ENCODE measurements around the gene AGAP1.

The AGAP1 gene

DNA sequence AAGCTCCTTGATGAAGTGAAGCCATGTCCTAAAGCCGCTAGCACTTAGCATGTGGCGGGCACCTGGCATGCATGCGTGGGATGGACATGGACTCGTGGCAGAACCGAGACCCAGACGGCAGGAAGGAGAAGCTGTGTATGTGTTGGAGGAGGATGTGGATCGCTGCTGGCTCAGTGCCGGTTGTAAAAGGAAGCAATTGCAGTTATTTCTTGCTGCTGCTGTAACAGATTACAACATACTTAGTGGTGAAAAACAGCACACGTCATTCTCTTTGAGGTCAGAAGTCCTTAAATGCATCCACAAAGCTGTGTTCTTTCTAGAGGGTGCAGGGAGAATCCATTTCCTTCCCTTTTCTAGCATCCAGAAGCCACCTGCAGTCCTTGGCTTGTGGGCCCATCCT, 74.6 kb downstream of the AGAP1 start:
- H3K4me1 ChIP-seq: peaks cover 68% of the 10 kb centered on the region
- H3K27me3 ChIP-seq: no peaks in the 10 kb centered on the region
- H3K4me2 ChIP-seq: no peak overlapping the region
- no peak for TF ChIP-seq Cebpa-rat (IDR thresholded peaks at IDR 0.05)
- no peak overlapping the region for H3K27ac ChIP-seq
- no peak overlapping the region for H3K9ac ChIP-seq
- peaks cover 26% of the 10 kb centered on the region for H3K36me3 ChIP-seq
- no peak overlapping the region for H3K4me3 ChIP-seq
- H3K9me3 ChIP-seq: peaks cover 25% of the 10 kb centered on the region
- H4K20me1 ChIP-seq: peaks cover 71% of the 10 kb centered on the region

DNA sequence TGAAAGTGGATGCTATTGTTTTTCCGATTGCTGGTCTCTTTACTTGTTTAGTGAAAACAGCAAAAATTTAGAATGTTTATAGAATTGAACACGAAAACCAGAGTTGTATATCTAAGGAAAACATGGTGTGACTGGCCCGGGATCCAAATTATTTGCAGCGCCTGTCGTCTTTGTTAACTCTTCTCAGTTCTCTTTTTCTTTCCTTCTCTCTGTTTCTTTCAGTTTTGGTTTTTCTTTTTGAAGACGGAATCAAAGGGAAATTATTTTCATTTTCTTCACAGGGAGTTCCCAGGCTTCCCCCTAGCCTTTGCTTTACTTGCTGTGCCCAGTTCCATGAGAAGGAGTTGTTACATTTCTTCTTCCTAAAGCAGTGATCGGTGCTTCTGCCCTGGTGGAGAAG, 76.0 kb downstream of the AGAP1 start:
- H3K4me2 ChIP-seq: peak overlapping the region; percentile 43
- no peak overlapping the region for H3K9ac ChIP-seq
- no peak overlapping the region for H3K4me3 ChIP-seq
- no peaks in the 10 kb centered on the region; the same call in 1 of the 2 replicates for H3K27me3 ChIP-seq
- peaks cover 25% of the 10 kb centered on the region for H3K9me3 ChIP-seq
- peaks cover 26% of the 10 kb centered on the region for H3K36me3 ChIP-seq
- peaks cover 54% of the 10 kb centered on the region for H3K4me1 ChIP-seq
- H4K20me1 ChIP-seq: peaks cover 71% of the 10 kb centered on the region
- no peak for TF ChIP-seq Cebpa-rat (IDR thresholded peaks at IDR 0.05)
- H3K27ac ChIP-seq: no peak overlapping the region

DNA sequence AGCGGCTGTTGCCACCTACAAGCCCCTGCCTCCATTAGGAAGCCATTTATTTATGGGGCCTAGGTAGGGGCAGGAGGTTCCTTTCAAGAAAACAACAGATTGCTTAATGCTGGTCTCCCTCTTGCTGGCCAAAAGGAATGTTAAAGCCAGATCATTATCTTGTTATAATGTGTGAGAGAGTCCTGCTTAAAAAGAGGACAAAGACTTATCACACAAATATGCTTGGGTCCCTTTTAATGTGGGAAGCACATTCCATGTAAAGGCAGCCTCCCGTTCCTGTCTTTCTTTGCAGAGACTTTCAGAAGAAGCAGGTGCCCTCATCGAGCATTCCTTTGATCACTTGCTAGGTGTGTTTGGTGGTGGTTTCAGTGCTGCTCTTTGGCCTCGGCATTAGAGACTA, 76.4 kb downstream of the AGAP1 start:
- no peak overlapping the region for H3K4me3 ChIP-seq
- no peak for TF ChIP-seq Cebpa-rat (IDR thresholded peaks at IDR 0.05)
- H3K4me1 ChIP-seq: peaks cover 54% of the 10 kb centered on the region
- no peak overlapping the region for H3K9ac ChIP-seq
- H3K4me2 ChIP-seq: peak overlapping the region; percentile 43
- peaks cover 25% of the 10 kb centered on the region for H3K9me3 ChIP-seq
- H3K27ac ChIP-seq: no peak overlapping the region
- peaks cover 26% of the 10 kb centered on the region for H3K36me3 ChIP-seq
- no peaks in the 10 kb centered on the region; the same call in 1 of the 2 replicates for H3K27me3 ChIP-seq
- peaks cover 69% of the 10 kb centered on the region for H4K20me1 ChIP-seq

DNA sequence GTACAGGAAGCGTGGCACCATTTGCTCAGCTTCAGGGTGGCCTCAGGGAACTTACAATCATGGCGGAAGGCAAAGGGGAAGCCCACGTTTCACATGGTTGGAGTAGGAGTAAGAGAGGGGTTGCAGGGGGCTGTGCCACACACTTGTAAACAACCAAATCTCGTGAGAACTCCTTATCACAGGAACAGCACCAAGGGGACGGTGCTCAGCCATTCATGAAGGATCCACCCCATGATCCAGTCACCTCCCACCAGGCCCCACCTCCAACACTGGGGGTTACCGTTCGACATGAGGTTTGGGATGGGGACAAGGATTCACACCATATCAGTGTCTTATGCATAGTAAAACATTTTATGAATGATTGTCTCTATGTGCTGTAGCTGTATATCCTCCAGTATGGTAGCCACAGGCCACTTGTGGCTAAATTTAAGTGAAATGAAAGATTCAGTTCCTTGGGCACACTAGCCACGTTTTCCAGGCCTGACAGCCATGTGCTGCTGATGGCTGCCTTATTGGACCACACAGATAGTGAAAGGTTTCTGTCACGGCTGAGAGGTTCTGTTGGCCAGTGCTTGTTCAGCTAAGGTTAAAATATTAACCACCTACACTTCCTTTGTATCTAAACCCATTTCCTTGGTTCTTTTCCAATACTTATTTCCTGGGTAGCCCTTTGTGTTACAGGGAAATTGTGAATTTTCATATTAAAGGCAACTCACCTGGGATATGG, 77.3 kb downstream of the AGAP1 start:
- Histone ChIP-seq H4K20me1 (peaks cover 69% of the 10 kb centered on the region), H3K9me3 (peaks cover 25% of the 10 kb centered on the region), H3K4me1 (peaks cover 51% of the 10 kb centered on the region), H3K4me2 (peak overlapping the region; percentile 42), H3K9ac (no peak overlapping the region), H3K27ac (no peak overlapping the region), H3K27me3 (no peaks in the 10 kb centered on the region; the same call in 1 of the 2 replicates), H3K36me3 (peaks cover 26% of the 10 kb centered on the region), H3K4me3 (no peak overlapping the region)
- TF ChIP-seq Cebpa-rat (IDR thresholded peaks at IDR 0.05): no peak

DNA sequence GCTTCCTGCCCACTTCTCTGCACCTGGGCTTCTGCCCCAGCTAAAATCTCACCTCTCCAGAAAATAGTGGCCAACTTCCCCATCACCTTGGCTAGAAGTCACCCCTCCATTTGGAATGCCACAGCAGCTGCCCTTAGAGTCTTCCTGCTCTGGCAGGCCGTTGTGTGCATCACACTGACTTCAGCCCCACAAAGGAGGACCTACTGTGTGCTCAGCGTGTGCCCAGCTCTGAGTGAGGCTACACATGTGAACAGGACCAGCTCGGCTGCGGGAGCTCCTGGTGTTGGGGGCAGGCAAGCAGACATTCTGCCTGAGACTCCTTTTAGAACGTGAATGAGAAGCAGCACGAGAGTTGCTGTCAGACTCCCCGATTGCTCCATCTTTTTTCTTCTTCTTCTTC, 78.7 kb downstream of the AGAP1 start:
- Histone ChIP-seq H4K20me1 (peaks cover 72% of the 10 kb centered on the region), H3K9me3 (peaks cover 19% of the 10 kb centered on the region), H3K4me2 (no peak overlapping the region), H3K4me3 (no peak overlapping the region), H3K9ac (no peak overlapping the region), H3K4me1 (peaks cover 39% of the 10 kb centered on the region), H3K27ac (no peak overlapping the region), H3K36me3 (peaks cover 18% of the 10 kb centered on the region), H3K27me3 (no peaks in the 10 kb centered on the region; the same call in 1 of the 2 replicates)
- no peak for TF ChIP-seq Cebpa-rat (IDR thresholded peaks at IDR 0.05)

DNA sequence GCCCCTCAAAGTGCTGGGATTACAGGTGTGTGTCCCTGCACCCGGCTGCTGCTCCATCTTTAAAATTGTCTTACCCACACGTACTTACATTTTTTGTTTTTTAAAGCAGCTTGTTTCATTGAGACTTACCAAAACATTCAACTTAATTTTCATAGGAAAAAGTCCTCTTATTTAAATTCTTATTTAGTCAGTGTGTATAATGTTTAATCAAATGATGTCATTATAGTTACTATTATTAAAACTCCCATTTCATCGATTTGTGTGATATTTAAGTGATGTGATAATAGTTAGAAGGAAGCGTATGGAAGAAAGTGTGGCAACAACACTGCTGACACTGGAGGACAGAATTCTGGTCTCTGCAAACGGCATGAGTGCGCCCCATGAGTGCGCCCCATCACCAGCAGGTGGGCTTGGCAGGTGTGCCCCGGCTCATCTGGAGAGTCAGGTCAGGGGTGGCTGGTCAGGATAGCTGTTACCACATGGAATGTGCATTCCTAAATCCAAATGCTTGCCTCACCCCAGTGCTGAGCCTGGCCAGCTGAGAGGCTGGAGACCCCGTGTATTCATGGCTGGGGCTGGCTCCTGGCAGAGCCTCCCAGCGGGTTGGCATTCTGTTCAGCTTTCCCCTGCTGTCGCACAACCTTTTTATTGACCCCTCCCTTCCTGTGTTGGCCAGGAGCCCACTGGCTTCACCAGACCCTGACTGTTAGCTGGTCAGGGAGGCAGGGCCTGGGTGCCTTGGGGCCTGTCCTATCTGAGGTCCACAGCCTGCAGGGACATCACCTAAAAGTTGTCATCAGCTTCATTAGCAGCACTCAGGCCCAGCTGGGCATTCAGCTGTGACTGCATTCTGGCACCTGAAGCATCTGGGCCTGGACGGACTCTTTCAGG, 79.7 kb downstream of the AGAP1 start:
- H3K9me3 ChIP-seq: peaks cover 10% of the 10 kb centered on the region
- H3K27ac ChIP-seq: no peak overlapping the region
- H3K4me2 ChIP-seq: no peak overlapping the region
- H3K36me3 ChIP-seq: peaks cover 12% of the 10 kb centered on the region
- no peak overlapping the region for H3K9ac ChIP-seq
- no peak overlapping the region for H3K4me3 ChIP-seq
- peaks cover 82% of the 10 kb centered on the region for H4K20me1 ChIP-seq
- peaks cover 31% of the 10 kb centered on the region for H3K4me1 ChIP-seq
- TF ChIP-seq Cebpa-rat (IDR thresholded peaks at IDR 0.05): no peak
- H3K27me3 ChIP-seq: no peaks in the 10 kb centered on the region; the same call in 1 of the 2 replicates

DNA sequence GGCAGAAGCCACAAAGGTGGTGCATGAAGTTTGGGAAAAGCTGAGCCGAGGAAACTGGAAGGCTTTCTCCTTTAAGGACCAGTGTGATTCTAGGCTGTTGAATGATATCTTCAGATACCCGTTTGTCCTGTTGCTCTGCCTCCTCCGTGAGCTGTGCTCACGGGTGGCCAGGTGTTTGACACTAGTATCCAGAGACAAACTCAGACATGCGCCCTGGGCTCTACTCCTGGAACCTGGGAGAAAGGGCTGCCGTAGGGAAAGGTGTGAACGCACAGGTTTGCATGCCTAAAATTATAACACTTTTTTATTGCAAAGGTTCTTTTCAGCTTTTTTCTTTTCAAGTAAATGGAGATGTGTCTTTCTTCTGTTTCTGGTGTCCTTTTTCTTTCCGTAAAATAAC, 81.6 kb downstream of the AGAP1 start:
- H3K27ac ChIP-seq: no peak overlapping the region
- peaks cover 13% of the 10 kb centered on the region for H3K4me1 ChIP-seq
- peaks cover 10% of the 10 kb centered on the region; the same call in 1 of the 2 replicates for H3K9me3 ChIP-seq
- peaks cover 93% of the 10 kb centered on the region for H4K20me1 ChIP-seq
- H3K27me3 ChIP-seq: no peaks in the 10 kb centered on the region; the same call in 1 of the 2 replicates
- TF ChIP-seq Cebpa-rat (IDR thresholded peaks at IDR 0.05): no peak
- peaks cover 9% of the 10 kb centered on the region; the same call in 1 of the 2 replicates for H3K36me3 ChIP-seq
- H3K4me2 ChIP-seq: no peak overlapping the region
- H3K4me3 ChIP-seq: no peak overlapping the region
- H3K9ac ChIP-seq: no peak overlapping the region

DNA sequence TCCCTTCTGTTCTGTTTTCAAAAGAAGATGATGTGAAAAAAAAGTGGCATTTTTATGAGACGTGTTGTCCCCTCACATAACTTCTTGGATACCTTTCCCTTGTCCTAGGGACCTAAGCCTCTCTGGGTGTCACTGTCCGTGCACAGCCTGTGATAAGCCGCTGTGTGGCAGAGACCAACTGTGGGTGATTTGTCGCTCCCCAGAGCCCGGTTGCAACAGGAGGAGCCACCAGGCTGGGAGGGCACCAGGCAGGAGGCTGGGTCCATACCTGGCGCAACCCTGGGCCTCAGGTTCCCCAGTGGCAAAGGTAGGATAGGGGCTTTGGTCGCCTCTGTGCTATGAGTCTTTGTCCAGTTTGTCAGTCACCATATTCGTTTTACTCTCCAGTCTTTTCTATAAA, 82.1 kb downstream of the AGAP1 start:
- H3K4me2 ChIP-seq: no peak overlapping the region
- H3K4me1 ChIP-seq: peaks cover 8% of the 10 kb centered on the region
- no peak overlapping the region for H3K27ac ChIP-seq
- no peak for TF ChIP-seq Cebpa-rat (IDR thresholded peaks at IDR 0.05)
- peaks cover 9% of the 10 kb centered on the region; the same call in 1 of the 2 replicates for H3K9me3 ChIP-seq
- H4K20me1 ChIP-seq: peaks cover 95% of the 10 kb centered on the region
- peaks cover 5% of the 10 kb centered on the region; the same call in 1 of the 2 replicates for H3K36me3 ChIP-seq
- H3K4me3 ChIP-seq: no peak overlapping the region
- no peaks in the 10 kb centered on the region; the same call in 1 of the 2 replicates for H3K27me3 ChIP-seq
- no peak overlapping the region for H3K9ac ChIP-seq

DNA sequence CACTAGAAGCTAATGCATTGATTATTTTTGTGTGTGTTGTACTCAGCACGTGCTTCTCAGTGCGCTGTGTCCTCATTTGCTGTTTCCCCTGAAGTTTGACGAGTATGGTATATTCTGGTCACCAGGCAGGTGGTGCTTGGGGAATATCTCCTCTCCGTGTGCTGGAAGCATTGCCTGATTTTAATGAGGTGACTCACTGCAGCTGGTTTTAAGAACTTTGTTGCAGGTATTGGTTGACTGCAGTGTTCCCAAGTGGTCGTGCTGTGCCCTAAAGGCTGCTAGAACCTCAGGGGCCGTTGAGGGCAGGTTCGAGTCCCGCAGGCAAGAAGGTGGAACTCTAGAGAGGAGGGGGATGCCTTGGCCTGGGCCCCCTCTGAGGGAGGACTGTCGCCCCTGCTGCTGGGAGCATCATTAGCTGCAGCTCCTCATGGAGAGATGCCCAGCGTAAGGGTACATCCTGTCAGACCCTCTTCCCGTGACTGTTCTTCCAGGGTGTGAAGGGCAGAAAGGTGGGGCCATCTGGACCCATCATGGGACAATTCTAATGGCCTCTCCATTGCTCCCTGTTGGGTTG, 82.6 kb downstream of the AGAP1 start:
- H3K9me3 ChIP-seq: peaks cover 9% of the 10 kb centered on the region; the same call in 1 of the 2 replicates
- no peak overlapping the region for H3K4me3 ChIP-seq
- no peak overlapping the region for H3K27ac ChIP-seq
- peaks cover 95% of the 10 kb centered on the region for H4K20me1 ChIP-seq
- H3K27me3 ChIP-seq: no peaks in the 10 kb centered on the region; the same call in 1 of the 2 replicates
- no peak overlapping the region for H3K4me2 ChIP-seq
- no peak overlapping the region for H3K9ac ChIP-seq
- no peak for TF ChIP-seq Cebpa-rat (IDR thresholded peaks at IDR 0.05)
- peaks cover 4% of the 10 kb centered on the region for H3K4me1 ChIP-seq
- 0 out of 2 replicates have a peak, but pooled peaks cover 4% of the 10 kb centered on the region for H3K36me3 ChIP-seq
